CD4-positive, alpha-beta T cell treated with Interleukin-6 at 100 ng/mL for 8 hours (primary cell): ENCODE measurements around the gene CDH22.
A peak's percentile ranks its signal among the peaks of the same experiment; 100 is the strongest.

Experiments used
- DNase-seq: peaks from one replicate; pipeline ENCODE4 v3.0.0-alpha.2; 2020; ENCODE audit warnings: mixed read lengths, low spot score

The CDH22 gene

GRCh38 chr20:46139908-46140482 lies 168.3 kb downstream of the CDH22 start:
- no peak for DNase-seq

- no peak for DNase-seq
These were observed 168.9 kb downstream of the CDH22 start for GRCh38 chr20:46139266-46139889.

GRCh38 chr20:46137816-46138215 lies 170.5 kb downstream of the CDH22 start:
- DNase-seq = no peak

GRCh38 chr20:46135856-46136633 lies 172.3 kb downstream of the CDH22 start:
- DNase-seq = no peak

GRCh38 chr20:46134716-46135115 lies 173.6 kb downstream of the CDH22 start:
- DNase-seq = no peak

- DNase-seq = no peak
These were observed 174.2 kb downstream of the CDH22 start for GRCh38 chr20:46133886-46134654.

GRCh38 chr20:46132705-46133120 lies 175.6 kb downstream of the CDH22 start:
- DNase-seq = peak; percentile 55

GRCh38 chr20:46131396-46131795 lies 176.9 kb downstream of the CDH22 start:
- no peak for DNase-seq

- no peak for DNase-seq
These were observed 177.8 kb downstream of the CDH22 start for GRCh38 chr20:46130534-46130933.

- no peak for DNase-seq
These were observed 178.3 kb downstream of the CDH22 start for GRCh38 chr20:46129955-46130481.

GRCh38 chr20:46128310-46129151 lies 179.8 kb downstream of the CDH22 start:
- no peak for DNase-seq

- no peak for DNase-seq
These were observed 180.8 kb downstream of the CDH22 start for GRCh38 chr20:46127396-46128010.

GRCh38 chr20:46126440-46127056 lies 181.8 kb downstream of the CDH22 start:
- no peak for DNase-seq
